Stimulated activated CD4-positive, alpha-beta T cell treated with anti-CD3 and anti-CD28 coated beads, TNF-alpha, amount 100 ng/mL, for 24 hours (primary cell): ENCODE data around the gene ARHGAP26.

ENCODE experiments used
- DNase-seq, 3 experiments: peaks; one replicate each; pipeline ENCODE4 v3.0.0-alpha.2; 2020; ENCODE audit warnings: low read depth in 3 of 3

Gene ARHGAP26

DNA sequence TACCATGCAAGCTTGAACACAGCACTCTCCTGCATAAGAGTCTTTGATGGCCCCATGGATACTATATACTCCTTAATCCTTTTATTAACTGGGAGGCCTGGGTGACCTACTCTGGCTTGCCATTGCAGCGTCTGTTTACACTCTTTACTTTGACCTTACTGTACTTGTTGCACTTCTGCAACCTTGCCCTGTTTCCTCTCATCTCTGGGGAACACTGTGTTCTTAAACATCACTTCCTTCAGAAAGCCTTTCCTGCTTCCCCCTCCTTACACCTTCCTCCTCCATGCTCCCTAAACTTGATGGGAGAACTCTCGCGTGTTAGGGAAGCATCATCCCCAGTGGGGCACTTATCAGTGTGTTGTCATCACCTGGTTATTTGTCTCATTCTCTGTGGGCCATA lies 411.0 kb downstream of the ARHGAP26 start:
- DNase-seq = no peak

DNA sequence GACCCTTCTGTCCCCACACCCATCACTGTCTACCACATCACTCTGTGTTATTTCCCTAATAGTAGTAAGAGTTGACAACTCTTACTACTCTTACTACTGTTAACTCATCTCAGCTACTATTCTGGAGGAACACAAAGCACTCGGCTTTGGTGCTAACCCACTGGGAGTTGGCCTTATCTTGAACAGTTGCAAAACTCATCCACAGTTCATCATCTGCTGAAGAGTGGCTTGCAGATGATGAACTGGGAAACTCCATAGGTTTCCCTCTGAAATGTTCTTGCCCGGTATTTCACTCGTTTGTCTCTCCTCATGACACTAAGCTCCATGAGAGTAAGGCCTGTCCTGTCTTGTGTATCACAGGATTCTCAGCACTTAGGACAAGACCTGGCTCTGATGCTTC lies 411.9 kb downstream of the ARHGAP26 start:
- no peak for DNase-seq

DNA sequence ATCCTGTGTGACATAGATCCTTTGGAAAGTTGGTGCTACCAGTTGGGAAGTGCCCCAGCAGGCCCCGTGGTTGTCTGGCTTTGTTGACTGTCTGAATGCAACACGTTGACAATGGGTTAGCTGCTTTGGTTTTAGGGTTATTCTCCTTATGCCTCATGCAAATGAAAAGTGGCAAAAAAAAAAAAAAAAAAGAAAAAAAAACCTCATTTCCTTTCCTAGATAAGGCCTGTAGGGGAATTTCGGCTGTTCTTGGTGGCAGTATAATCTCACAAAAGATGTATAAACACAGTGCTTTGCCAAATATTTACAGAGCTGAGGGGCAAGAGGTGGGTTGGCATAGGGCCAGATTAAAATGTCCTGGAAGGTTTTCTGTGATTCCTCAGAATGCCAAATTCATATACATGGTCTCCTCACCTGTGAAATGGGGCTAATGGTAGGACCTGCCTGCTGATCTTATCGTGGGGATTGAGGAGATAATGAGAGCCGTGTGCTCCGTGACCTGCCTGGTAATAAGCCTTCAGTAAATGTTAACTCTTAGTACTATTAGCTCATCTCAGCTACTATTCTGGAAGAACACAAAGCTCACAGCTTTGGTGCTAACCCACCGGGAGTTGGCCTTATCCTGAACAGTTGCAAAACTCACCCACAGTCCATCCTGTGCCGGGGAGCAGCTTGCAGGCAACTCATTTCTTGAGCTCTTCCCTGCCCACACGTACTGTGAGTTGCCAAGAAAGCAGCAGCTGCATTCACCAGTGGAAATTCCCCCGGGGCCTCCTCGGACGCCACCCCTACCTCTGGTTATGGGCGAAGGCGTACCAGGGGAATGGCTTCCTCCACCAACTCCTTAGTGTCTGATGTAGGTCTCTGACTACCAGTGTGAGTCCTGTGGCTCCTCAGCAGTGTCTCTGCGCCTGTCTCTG lies 413.0 kb downstream of the ARHGAP26 start:
- peak; percentile 26 to 67 (median 29) for DNase-seq

DNA sequence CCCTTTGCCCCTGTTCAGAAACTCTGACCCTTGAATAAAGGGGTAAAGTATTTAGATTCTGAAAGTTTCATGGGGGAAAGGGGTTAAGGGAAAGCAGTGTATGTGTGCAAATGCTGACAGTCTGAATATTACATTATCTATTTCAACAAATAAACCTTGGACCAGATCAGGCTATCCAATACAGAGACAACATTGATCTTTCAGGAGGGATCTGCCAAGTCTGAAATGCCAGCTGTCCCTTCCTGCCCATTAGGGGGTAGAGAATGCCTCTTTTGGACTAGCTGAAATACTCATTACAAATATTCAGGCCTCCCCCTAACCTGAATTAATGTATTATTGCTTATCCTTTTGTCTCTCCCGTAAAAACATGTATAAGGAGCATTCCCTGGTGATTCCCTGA lies 413.8 kb downstream of the ARHGAP26 start:
- no peak for DNase-seq

DNA sequence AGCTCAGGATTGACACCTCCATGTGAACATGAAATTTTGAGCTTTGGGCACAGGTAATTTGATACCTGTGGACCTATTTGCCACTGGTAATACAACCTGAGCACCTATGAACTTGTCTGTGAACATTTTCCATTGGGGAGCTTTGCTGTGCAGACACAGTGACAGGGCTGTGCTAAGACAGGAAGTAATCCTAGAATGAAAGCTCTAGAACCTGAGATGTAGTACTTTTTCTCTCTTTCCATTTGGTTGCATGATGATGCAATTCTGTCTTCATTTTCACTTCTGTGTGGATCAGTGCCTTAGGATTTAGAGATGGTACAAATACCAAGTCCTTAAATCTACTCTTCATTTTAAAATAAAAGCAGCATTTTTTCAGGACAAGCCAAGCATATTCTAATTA lies 416.4 kb downstream of the ARHGAP26 start:
- DNase-seq = no peak

DNA sequence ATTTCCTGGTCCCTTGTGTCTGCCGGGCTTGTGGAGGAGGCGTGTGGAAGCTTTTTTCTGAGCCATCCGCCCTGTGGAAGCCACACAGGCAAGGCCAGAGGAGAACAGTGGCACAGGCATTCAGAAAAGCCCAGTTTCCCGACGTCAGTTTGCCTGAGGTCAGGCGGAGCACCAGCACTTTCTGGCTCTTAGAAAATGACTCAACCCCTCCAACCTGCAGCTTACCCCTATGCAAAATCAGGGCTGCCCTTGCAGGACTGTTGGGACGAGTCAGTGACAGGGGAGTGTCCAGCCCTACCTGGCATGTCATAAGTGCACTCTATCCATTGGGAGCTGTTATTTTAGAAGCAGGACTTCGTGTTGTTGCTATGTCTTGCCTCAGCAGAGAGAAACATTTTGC lies 417.3 kb downstream of the ARHGAP26 start:
- DNase-seq = no peak

DNA sequence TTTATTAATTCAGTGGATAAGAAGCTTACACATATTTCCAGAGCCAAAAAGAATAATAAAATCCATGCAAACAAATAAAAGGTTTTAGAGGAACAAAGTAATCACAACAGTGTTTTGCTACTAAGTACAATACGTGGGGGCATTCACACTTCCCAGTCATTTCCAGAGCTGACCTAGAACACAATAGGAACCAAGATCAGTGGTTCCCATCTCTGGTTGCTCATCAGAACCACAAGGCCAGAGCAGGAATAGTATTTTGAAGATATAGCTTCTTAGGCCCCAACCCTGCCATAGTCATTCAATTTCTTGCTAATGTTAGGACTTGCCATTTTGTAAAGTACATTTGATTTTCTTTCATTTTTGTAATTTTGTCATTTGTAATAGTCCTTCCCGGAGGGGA lies 417.9 kb downstream of the ARHGAP26 start:
- no peak for DNase-seq

DNA sequence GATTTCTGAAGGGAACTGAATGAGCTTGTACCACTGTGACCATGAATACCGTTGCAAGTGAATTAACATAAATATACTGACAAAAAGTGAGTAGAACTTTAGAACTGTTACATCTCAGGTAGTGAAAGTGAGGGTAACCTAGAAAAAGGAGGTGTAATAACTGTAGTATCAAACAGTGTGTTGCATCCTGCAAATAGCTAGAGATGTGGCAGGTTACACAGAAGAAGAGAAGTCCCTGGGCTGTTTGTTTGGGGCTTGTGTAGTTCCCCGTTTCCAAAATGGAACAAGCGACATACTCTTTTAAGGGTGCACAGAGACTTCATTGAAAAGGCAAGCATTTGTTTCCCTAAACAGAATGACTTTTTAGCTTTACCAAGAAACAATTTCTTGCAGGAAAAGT lies 418.5 kb downstream of the ARHGAP26 start:
- no peak for DNase-seq

DNA sequence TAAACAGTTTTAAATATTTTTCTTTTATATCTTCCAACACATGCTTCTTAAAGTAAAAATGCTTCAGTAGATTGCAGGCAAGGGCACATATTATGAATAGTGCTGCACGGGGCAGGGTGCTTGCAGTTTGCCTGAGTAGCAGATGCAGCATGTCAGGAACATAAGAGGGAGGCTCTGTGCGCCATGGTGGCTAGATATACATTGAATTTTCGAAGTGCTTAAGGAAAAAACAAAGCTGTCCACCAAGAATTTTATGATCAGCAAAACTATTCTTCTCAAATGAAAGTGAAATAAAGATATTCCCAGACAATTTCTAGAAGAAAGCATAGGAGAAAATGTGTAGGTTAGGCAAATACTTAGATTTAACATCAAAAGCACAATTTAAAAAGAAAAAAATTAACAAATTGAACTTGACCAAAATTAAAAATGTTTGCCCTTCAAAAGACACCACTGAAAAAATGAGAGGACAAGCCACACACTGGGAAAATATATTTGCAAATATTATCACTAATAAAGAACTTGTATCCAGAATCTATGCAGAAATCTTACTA lies 420.2 kb downstream of the ARHGAP26 start:
- no peak for DNase-seq

DNA sequence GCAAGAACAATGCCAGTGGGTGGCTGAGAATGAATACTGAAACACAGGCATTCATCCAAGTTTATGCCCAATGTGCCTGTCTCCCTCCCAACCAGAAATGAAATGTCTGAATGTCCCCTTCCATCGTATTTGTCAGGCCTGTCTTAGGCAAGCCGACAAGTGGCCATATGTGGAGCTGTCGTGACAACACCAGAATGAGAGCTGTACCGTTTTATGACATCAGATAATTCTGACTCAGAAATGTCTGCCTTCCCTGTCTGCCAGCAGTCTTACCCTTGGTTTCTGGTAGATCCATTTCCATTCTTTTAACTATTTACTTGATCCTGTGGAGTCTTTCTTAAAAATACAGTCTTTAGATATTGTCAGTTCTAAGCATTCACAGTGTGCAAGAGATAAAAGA lies 421.5 kb downstream of the ARHGAP26 start:
- no peak for DNase-seq

DNA sequence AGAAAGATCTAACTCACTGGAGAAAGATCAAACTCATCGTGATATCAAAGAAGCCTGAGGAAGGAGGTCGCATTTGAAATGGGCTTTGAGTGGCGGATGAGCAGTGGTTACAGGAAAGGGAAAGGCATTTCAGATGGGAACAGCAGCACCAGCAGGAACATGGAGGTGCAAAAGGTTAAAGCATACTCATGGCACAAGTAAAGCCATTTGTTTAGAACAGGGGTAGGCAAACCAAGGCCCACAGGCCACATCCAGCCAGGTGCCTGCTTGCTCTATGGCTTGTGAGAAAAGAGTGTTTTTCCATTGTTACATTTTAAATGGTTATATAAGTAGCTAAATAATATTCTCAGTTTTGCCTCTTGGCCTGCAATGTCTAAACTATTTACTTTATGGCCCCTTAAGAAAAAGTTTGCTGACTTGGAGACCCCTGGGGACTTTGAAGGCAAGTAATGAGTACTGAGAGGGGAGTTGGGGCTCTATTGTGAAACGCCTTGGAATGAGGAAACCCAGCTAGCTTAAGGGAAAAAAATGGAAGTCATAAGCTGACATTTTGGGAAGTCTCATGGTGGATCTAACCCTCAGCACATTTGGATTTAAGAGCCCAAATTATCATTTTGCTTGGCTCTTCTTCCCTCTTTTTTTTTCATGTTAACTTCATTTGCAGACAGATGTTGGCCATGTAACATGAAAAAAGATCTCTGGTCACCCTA lies 422.2 kb downstream of the ARHGAP26 start:
- no peak for DNase-seq

DNA sequence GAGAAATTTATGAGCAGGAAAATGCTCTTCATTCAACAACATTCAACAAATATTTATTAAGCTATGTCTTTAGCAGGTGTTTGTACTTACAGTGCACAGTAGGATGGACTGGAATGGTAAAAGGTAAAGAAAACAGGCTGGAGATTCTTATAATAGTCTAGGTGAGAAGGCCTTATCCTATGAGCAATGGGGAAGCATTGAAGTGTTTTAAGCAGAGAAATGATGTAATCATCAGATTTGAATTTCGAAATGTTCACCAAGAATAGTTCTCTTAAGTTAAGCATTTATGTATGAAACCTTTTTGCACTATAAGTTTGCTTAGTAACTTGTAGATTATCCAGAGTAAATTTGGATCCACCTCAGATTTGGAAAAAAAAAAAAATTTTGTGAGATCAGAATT lies 424.0 kb downstream of the ARHGAP26 start:
- no peak for DNase-seq

DNA sequence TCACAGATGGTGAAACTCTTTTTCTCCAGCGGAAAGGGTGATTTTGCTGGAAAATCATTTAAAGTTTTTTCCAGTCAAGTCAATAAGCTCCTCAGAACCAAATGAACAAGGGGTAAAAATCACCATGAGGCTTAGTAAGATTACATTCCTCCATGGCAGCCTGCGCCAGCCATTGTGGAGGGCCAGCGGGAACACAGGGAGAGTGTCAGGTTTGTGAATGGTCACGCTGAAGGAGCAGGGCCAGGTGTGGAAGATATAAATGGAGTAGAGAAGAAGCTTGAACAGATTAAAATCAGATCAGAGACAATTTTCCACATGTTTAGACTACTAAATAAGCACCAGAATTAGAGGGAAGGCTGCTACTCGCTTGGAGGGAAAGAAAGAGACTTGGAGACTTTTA lies 424.5 kb downstream of the ARHGAP26 start:
- DNase-seq = no peak

DNA sequence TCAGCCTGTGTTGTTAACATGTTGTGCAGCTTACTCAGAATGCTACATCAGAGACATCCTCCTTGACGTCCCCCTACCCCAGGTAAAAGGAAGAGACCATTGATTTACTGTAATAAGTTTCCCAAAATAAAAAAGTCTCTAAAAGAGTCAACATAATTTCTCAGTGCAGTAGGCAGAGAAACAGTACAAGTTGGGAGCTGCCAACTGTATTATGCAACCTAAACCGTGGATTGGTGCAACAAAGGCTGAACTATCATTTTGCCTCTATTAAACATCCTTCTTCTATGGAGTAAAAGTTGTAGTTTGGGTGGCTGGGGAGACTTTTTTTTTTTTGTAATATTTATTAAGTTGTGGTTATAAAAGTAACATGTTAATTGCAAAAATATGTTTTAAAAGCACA lies 425.3 kb downstream of the ARHGAP26 start:
- no peak for DNase-seq

DNA sequence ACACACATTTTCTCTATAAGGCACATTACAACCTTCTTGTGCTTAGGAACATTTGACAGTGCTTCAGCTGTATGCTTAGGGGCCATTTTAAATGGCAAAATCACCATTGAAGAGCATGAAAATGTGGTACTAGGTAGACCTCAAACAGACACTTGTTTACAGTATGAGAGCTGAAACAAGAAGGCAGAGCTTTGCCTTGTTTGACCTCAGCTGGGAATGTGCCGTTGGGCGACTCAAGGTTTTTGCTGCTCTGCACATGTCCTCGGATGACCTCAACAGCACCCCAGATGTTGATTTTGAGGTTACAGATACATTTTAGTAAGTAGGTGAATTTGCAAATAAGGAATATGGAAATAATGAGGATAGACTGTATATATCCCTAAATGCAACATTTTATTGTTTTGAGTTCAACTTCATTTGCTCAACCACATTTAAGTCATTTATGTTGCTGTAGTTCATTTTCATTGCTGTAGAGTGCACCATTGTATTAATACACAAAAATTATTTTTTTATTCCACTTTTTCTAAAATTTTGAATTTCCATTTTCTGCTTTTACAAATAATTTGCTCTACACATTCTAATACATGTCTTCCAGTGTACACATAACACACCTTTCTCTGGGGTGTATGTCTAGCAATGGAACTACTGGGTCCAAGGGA lies 426.6 kb downstream of the ARHGAP26 start:
- no peak for DNase-seq

DNA sequence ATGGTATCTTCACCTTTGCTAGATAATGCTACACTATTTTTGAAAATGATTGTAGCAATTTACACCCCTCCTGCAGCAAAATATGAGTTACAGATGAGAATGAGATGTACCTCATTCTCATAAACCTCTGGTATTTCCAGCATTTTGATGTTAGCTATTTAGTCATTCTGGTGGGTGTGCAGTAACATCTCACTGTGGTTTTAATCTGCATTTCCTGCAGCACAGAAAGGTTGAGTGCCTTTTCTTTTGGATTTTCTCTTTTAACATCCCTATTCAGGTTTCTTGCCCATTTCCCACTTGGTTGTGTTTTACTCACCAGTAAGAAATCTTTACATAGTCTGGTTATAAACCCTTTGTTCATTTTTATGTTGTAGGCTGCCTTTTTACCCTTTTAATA lies 427.1 kb downstream of the ARHGAP26 start:
- no peak for DNase-seq

DNA sequence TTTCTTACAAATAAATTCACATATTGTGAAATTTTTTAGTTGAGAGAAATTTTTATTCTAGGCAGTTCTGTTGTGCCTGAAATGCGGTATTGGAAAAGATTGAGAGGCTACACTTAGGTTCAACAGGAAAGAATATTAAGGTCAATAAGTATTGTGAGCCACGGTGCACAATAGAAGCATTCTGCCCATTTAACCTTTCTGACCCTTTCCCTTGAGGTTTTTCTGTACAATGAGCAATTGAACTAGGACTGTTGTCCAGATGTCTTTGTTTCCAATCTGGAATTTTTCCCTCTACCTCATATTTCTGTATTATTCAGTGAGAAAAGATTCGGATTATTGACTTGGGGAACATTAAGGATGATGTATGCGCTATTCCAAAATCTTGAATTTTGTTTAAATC lies 428.2 kb downstream of the ARHGAP26 start:
- DNase-seq = no peak

DNA sequence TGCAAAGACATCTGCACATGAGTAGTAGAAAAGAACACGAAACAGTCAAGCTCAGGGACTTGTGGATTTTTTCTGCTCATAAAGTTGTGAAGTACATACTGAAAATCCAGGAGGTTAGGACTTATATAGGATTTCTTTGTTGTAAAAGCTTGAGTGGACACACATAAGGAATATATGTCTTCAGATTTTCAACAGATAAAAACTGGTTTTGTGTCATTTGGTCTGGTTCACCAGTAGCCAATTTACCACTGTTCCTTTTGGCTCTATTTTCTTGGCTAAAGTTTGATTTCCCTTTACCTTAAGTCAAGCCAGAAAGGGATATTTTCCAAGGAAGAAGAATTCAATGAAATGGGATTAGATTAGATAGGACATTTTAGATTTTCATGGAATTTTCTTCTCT lies 429.0 kb downstream of the ARHGAP26 start:
- no peak for DNase-seq

DNA sequence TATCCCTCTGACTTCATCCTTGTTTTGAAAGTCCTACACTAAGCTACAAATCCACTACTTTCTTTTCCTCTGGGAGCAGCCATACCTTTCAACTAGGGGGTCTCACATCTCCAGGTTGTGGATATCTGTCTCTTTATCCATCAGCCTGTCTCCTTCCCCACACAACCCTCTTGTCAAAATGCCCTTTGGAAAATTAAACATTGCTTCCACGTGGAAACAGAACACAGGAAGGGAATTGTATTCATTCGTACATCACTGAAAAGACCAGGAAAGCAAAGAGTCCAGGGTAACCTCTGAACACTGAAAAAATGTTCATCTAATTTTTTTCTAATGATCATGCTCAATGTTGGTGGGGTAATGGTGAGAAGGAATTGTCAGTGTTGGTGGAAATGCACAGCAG lies 429.7 kb downstream of the ARHGAP26 start:
- DNase-seq = no peak

DNA sequence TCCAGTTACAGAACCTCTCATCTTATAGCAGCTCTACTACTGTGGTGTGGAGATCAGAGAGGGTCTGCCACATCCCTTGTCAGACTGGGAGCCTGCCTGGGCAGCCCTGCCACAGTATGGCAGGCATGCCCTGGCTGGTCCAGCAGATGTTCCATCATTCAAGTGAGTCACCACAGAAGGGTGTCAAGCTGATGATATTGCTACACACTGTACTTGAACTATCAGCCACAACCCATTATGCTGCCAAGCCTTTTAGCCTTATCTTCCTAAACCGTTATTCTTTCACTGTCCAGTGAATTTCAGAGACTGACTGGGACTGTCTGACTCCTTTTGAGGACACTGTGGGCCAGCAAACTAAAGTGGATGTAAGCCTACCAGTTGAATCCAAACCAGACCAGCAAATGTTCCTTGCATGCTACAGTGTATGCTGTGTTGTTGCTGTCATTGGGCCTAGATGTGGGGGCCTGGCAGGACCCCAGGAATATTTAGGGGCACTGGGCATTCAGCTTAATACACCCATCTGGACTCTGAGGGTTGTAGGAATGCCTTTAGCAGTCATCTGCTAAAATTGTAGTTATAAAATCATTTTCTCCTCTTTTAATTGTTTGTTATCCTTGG lies 430.7 kb downstream of the ARHGAP26 start:
- no peak for DNase-seq

DNA sequence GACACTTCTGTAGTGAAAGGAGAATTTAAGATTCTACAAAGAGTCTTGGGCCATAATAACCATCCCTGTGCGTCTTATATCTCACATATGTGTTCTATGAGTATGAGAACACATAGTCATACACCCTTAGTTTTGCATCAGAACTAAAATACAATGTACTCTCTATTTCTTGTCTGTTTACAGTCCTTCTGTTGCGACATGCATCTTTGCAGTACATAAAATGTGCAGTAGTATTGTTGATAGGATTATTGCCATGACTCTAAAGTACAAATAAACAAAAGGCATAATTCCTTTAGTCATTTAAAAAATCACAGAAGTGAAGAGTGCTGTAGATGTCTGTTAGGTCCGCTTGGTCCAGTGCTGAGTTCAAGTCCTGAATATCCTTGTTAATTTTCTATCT lies 431.4 kb downstream of the ARHGAP26 start:
- no peak for DNase-seq
